NCI-H1092 treated with DMSO at 0.1 percent for 48 hours (cell line): ENCODE data around the gene C14orf132.

ENCODE experiments used
- DNase-seq: peaks from one replicate; lab custom pipeline; 2025; lab: John Stamatoyannopoulos, UW

The C14orf132 gene

DNA sequence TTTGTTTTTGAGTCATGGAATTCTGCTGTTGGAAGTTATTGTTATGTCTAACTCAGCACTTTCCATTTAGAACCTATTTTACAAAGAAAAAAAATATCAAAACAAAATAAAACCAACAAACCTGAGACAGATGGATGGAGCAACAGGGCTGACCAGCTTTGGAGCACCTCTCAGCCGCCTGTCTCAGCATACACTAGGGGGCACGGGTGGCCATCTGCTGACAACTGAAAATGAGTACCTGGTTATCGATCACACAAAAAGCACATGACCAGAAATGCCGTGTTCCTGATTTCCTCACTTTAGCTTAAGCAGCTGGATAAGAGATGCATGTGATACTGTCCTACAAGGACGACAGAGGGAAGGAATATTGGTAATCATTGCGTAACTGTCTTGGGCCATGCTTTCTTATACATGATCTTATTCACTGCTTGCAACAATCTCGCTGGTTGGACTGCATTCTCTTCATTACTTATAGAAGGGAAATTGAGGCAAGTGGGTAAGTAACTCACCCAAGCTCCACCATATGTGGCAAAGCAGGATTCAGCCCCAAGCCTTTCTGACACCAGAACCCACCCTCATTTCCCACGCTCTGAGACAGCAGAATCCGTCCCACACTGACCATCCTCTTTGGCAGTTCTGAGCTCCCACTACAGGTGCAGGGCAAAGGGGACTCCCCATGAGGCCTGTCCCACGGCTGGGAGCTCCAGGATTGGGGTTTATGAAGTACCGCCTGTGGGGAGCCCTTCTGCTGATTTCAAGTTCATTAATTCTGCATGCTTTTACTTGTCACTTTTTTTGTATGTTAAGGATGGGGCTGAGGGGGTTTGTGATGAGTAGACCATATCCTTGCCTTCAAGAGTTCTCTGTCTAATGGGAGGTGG, 43.5 kb downstream of the C14orf132 start:
- DNase-seq = no peak

DNA sequence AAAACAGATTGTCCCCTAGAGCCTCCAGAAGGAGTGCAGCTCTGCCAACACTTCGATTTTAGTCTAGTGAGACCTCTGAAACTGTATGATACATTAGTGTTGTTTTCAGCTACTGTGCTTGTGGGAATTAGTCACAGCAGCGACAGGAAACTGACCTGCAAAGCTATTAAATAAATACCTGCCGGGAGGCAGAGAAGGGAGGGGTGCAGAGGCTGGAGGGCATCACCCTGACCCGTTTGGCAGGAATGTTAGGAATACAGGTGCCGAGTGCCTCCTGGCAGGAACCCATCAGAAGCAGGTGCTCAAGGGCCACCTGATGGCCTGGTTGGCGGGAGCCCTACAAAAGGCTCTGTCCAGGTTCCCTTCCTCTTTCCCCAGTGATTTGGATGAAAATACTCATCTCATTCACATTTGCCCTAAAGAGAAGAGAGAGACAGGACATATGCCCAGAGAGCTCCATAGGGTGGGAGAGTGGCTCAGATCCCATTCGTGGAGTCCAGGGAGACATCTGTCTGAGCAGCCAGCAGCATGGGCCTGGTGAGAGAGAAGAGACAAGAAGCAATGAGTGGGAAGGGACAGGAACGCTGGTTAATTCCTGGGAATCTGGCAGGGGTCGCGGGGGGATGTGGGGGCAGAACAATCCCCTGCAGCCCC, 44.6 kb downstream of the C14orf132 start:
- DNase-seq = peak; percentile 78

DNA sequence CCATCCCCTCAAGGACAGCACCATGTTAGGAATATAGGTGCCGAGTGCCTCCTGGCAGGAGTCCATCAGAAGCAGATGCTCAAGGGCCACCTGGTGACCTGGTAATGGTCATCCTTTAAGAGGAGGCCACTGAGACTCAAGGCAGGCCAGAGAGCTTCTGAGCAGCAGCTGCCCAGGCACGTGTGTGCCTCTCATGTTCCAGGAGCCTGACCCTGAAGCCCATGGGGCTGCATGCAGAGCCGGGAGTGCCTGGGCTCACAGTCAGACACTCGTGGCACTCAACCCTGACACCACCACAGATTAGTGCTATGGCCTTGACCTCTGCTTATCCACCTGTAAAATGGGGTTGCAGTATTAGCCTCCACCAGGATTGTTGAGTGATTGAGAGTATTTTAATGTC, 45.6 kb downstream of the C14orf132 start:
- peak; percentile 74 for DNase-seq

GRCh38 chr14:96085369-96085768, 46.2 kb downstream of the C14orf132 start:
- DNase-seq = no peak

DNA sequence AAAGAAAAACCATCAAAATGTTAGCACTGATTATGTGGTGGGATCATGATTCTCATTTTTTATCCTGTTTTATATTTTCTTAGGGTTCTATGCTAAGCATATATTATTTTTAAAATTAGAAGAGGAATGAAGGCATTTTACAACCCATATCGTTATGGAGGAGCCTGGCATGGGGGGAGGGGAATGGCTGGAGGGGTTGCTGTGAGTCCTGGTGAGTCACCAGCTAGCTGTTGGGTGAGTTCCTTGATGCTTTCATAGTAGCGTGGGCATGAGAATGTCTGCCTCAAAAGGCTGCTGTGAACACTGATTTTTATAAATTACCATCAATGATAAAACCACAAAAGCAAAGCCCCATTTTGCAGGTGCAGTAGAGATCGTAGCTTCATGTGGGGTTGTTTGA, 46.9 kb downstream of the C14orf132 start:
- DNase-seq = no peak

GRCh38 chr14:96086574-96087077, 47.5 kb downstream of the C14orf132 start:
- DNase-seq = no peak

GRCh38 chr14:96088074-96088473, 48.9 kb downstream of the C14orf132 start:
- no peak for DNase-seq

DNA sequence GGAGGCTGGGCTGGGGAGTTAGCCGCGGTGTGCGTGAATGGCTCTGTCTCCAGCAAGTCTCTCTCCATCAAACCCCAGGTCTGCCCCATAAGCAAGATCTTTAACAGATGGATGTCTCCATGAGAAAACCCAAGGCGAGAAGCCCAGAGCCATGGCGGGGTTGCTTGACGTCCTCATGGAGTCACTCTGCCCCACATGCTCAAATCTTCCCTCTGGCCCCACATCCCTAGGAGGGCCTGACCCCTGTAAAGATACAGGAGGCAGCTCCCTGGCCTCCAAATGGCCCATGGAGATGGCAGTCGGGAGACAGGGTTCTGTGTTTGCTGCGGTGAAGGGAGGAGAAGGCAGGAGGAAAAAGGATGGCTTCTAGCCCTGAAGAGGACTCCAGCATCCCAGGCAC, 49.3 kb downstream of the C14orf132 start:
- no peak for DNase-seq

GRCh38 chr14:96088911-96089310, 49.7 kb downstream of the C14orf132 start:
- DNase-seq = no peak

DNA sequence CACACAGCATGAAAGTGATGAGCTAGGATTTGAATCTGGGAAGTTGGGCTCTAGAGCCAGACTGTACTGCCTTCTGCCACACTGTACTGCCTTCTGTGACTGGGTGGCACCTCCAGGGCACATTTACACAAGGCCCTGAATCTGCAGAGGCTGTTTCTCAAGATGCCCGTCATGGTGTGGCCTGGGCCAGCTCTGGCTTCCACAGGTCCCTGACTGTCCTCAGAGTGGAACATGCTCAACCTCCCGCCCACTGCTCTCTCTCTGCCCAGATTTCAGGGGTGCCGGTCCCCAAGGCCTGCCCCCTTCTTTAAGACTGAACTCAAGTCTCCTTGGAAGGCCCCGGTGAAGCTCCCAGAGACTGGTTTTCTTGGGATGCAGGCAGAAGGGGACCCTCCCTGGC, 50.2 kb downstream of the C14orf132 start:
- no peak for DNase-seq

- DNase-seq = peak; percentile 96
Observed at GRCh38 chr14:96090441-96091148, 51.4 kb downstream of the C14orf132 start.

DNA sequence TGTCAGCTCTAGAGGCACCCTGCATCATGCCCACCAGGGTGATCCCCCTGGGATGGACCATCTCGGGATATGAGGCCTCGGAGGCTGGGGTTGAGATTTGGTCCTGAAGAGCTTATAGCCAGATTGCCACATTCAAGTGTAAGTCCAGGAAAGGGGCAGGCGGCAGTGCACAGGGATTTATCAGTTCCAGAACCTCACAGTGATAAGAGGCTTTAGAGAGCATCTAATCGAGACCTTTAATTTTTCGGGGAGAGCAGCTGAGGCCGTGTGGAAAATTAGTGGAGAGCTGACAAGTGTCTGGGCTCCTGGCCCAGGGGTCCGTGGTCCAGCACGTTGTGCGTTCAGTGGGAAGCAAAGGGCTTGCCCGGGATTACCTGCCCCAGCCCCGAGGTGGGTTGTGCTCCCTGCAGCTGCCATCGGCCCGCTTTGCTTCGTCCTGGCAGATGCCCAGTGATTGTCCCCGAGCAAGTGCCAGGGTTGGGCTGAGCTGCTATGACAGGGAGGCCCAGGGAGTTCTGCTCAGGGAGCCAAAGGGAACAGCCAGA, 52.1 kb downstream of the C14orf132 start:
- DNase-seq = peak; percentile 88

GRCh38 chr14:96091941-96092411, 52.8 kb downstream of the C14orf132 start:
- DNase-seq = no peak

- DNase-seq = no peak
Observed at GRCh38 chr14:96092936-96093335, 53.8 kb downstream of the C14orf132 start.

- DNase-seq = no peak
Observed at GRCh38 chr14:96094211-96094610, 55.0 kb downstream of the C14orf132 start.

- DNase-seq = no peak
Observed at GRCh38 chr14:96094656-96095055, 55.5 kb downstream of the C14orf132 start.

DNA sequence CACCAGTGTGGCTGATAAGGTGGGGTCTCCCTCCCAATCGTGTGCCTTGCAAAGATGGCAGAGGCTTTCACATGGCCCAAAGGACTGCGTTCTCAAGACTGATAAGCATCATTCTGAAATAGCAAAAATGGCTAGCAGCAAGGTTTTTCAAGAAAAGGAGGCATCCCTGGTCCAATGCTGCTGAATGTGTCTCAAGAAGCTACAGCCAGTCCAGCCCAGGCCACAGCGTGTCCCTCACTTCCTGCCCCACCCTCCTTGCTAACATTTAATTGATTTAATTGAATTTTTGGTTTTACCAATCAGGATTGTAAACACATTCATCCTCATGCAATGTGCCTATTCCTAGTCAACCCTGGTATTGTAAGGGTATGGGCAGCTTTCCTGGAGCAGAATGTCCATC, 55.9 kb downstream of the C14orf132 start:
- DNase-seq = no peak

- DNase-seq = peak; percentile 92
Observed at GRCh38 chr14:96095581-96096476, 56.7 kb downstream of the C14orf132 start.

GRCh38 chr14:96096639-96097610, 57.8 kb downstream of the C14orf132 start:
- no peak for DNase-seq

DNA sequence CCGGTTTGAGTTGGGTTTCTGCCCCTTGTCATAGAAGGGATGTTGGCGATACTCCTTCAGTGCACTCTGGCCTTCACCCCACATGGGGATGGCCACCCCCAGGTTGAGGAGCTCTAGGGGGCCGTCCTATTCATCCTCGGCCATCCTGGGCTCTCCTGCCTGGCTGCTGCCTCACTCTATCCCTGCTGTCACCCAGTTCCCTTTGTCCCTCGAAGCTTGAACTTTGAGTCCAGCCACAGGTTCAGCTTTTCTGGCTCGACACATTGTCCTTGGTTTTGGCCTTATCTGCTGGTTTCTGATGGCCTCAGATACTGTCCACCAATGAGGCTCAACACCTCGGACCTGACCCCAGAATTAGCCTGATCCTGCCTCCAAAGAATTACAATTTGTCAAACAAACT, 58.6 kb downstream of the C14orf132 start:
- no peak for DNase-seq
